Measurements from ENCODE around the gene SPINDOC.
A peak's percentile ranks its signal among the peaks of the same experiment; 100 is the strongest.
"Not testable (repeated sequence)": the region's sequence is repeated elsewhere in the genome, so short reads cannot be mapped to it uniquely, and the experiment has no call there.

Gene SPINDOC

GRCh38 chr11:63785823-63786222 lies 27.4 kb upstream of the SPINDOC start:
- no peak for DNase-seq (ENCODE audit: low read depth)

GRCh38 chr11:63791495-63792167 lies 21.6 kb upstream of the SPINDOC start:
- no peak for DNase-seq (ENCODE audit: low read depth)

GRCh38 chr11:63793161-63793560 lies 20.1 kb upstream of the SPINDOC start:
- DNase-seq (ENCODE audit: low read depth): no peak

- DNase-seq (ENCODE audit: low read depth): no peak
These were observed 18.2 kb upstream of the SPINDOC start for GRCh38 chr11:63795066-63795465.

- no peak for DNase-seq (ENCODE audit: low read depth)
These were observed 12.3 kb upstream of the SPINDOC start for GRCh38 chr11:63800921-63801320.

- peak; percentile 59 for DNase-seq (ENCODE audit: low read depth)
These were observed 10.4 kb upstream of the SPINDOC start for GRCh38 chr11:63802637-63803414.

GRCh38 chr11:63804259-63804658 lies 9.0 kb upstream of the SPINDOC start:
- no peak for DNase-seq (ENCODE audit: low read depth)

- DNase-seq (ENCODE audit: low read depth): no peak
These were observed 7.3 kb upstream of the SPINDOC start for GRCh38 chr11:63805844-63806415.

- DNase-seq (ENCODE audit: low read depth): not testable (repeated sequence)
These were observed 2.9 kb upstream of the SPINDOC start for GRCh38 chr11:63810383-63810782.

- DNase-seq (ENCODE audit: low read depth): no peak
These were observed 1.7 kb upstream of the SPINDOC start for GRCh38 chr11:63811522-63811921.

- no peak for DNase-seq (ENCODE audit: low read depth)
These were observed 517 bp downstream of the SPINDOC start for GRCh38 chr11:63813563-63814382.

- no peak for DNase-seq (ENCODE audit: low read depth)
These were observed 1.1 kb downstream of the SPINDOC start for GRCh38 chr11:63814383-63814736.

- no peak for DNase-seq (ENCODE audit: low read depth)
These were observed 2.9 kb downstream of the SPINDOC start for GRCh38 chr11:63816166-63816565.

- no peak for DNase-seq (ENCODE audit: low read depth)
These were observed 3.5 kb downstream of the SPINDOC start for GRCh38 chr11:63816732-63817131.

GRCh38 chr11:63817758-63818498 lies 4.7 kb downstream of the SPINDOC start:
- DNase-seq (ENCODE audit: low read depth): no peak

- DNase-seq (ENCODE audit: low read depth): no peak
These were observed 5.4 kb downstream of the SPINDOC start for GRCh38 chr11:63818609-63819008.

GRCh38 chr11:63821411-63821810 lies 8.2 kb downstream of the SPINDOC start:
- no peak for DNase-seq (ENCODE audit: low read depth)

- DNase-seq (ENCODE audit: low read depth): no peak
These were observed 13.4 kb downstream of the SPINDOC start for GRCh38 chr11:63826471-63827190.

GRCh38 chr11:63829823-63830489 lies 16.7 kb downstream of the SPINDOC start:
- no peak for DNase-seq (ENCODE audit: low read depth)

- no peak for DNase-seq (ENCODE audit: low read depth)
These were observed 18.1 kb downstream of the SPINDOC start for GRCh38 chr11:63831326-63831725.

- no peak for DNase-seq (ENCODE audit: low read depth)
These were observed 19.1 kb downstream of the SPINDOC start for GRCh38 chr11:63832336-63832735.

All from HS-5 (cell line).